Embryonic facial prominence (tissue), 1 donor: ENCODE measurements around the gene PDGFC.

ENCODE experiments used
- DNase-seq: peaks from one replicate; pipeline ENCODE4 v3.0.0-alpha.2; 2016; ENCODE audit errors: extremely low spot score

The PDGFC gene

GRCh38 chr4:156829201-156829873, 142.3 kb downstream of the PDGFC start:
- no peak for DNase-seq

- DNase-seq, result no peak
Observed at GRCh38 chr4:156827519-156827918, 144.1 kb downstream of the PDGFC start.

- no peak for DNase-seq
Observed at GRCh38 chr4:156825074-156825473, 146.5 kb downstream of the PDGFC start.

- no peak for DNase-seq
Observed at GRCh38 chr4:156824451-156825060, 147.0 kb downstream of the PDGFC start.

GRCh38 chr4:156820931-156821330, 150.7 kb downstream of the PDGFC start:
- DNase-seq, result no peak

GRCh38 chr4:156816360-156816755, 155.2 kb downstream of the PDGFC start:
- no peak for DNase-seq

GRCh38 chr4:156815717-156816359, 155.8 kb downstream of the PDGFC start:
- DNase-seq, result no peak

- no peak for DNase-seq
Observed at GRCh38 chr4:156811963-156812362, 159.6 kb downstream of the PDGFC start.

- no peak for DNase-seq
Observed at GRCh38 chr4:156811286-156811685, 160.3 kb downstream of the PDGFC start.

GRCh38 chr4:156805696-156806095, 165.9 kb downstream of the PDGFC start:
- no peak for DNase-seq

- no peak for DNase-seq
Observed at GRCh38 chr4:156803056-156803455, 168.5 kb downstream of the PDGFC start.

- no peak for DNase-seq
Observed at GRCh38 chr4:156800463-156800862, 171.1 kb downstream of the PDGFC start.

- DNase-seq, result no peak
Observed at GRCh38 chr4:156799121-156799589, 172.4 kb downstream of the PDGFC start.

- DNase-seq, result no peak
Observed at GRCh38 chr4:156798438-156798837, 173.2 kb downstream of the PDGFC start.

GRCh38 chr4:156797206-156797605, 174.4 kb downstream of the PDGFC start:
- DNase-seq, result no peak

- no peak for DNase-seq
Observed at GRCh38 chr4:156795727-156796126, 175.9 kb downstream of the PDGFC start.

- DNase-seq, result no peak
Observed at GRCh38 chr4:156794863-156795262, 176.7 kb downstream of the PDGFC start.

- DNase-seq, result no peak
Observed at GRCh38 chr4:156792462-156793085, 179.0 kb downstream of the PDGFC start.

GRCh38 chr4:156790866-156791265, 180.7 kb downstream of the PDGFC start:
- peak; percentile 34 for DNase-seq

- no peak for DNase-seq
Observed at GRCh38 chr4:156788782-156789181, 182.8 kb downstream of the PDGFC start.

- no peak for DNase-seq
Observed at GRCh38 chr4:156786713-156787112, 184.9 kb downstream of the PDGFC start.

- DNase-seq, result no peak
Observed at GRCh38 chr4:156784970-156785369, 186.6 kb downstream of the PDGFC start.

GRCh38 chr4:156783966-156784365, 187.6 kb downstream of the PDGFC start:
- DNase-seq, result no peak
